ENCODE data around the gene FYN. TPM values are rescaled to one million over a fixed set of nuclear protein-coding genes. Genes with fewer than 3 reads are reported as not detected.

FYN gene
- total and polyA plus RNA-seq, 2 of the 13 experiments (the other 11 are each of a cell fraction or from before 2014, with no cell fraction given): 15.5 to 24.6 TPM

DNA sequence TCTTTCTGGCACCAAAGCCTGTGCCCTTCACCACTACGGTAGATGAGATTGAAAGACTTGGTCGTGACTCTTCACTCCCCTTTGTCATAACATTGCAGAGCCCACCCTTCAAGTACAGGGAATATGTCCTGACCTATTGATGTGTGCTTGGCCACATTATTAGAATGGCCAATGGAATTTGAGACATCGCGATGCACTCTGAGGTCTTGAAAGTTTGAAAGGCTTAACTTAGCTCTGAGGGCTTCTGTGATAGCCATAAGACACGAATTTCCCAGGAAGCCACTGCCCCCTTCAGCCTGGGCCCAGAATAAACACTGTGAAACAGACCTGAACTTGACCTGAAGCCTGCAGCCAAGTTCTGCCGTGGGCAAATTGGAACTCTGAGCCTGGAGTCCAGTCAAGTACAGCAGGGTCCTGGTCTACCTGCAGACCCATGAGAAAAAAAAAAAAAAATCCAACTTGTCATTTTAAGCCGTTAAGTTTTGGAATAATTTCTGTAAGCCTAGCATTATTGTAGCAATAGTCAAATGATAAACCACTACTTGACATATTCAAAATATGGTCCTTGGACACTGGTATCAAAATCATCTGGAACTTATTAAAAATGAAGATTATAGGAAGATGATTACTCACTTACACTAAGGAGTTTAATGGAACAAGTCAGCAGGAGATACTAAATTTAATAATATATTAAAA lies 230.6 kb downstream of the FYN start (continued):
- TF ChIP-seq IRX3 (CRISPR knock-in tag; IDR thresholded peaks at IDR 0.05; ENCODE audit: borderline replicate concordance, low read depth) (no peak), ZNF253 (CRISPR knock-in tag; IDR thresholded peaks at IDR 0.05; ENCODE audit: borderline replicate concordance) (no peak), RAD21 (CRISPR knock-in tag; IDR thresholded peaks at IDR 0.05) (peak; percentile 89), HDAC6 (IDR thresholded peaks at IDR 0.05; ENCODE audit: low read depth, low read length) (no peak), RXRA (CRISPR knock-in tag; IDR thresholded peaks at IDR 0.05) (peak; percentile 92), ZSCAN29 (CRISPR knock-in tag; conservative IDR thresholded peaks at IDR 0.05) (no peak), REXO4 (CRISPR knock-in tag; IDR thresholded peaks at IDR 0.05; ENCODE audit: borderline replicate concordance) (no peak), ZNF350 (CRISPR knock-in tag; IDR thresholded peaks at IDR 0.05; ENCODE audit: borderline replicate concordance, low read depth) (peak; percentile 57), HNF4A (CRISPR knock-in tag; IDR thresholded peaks at IDR 0.05) (peak; percentile 32; the same call in 1 of the 2 replicates), TARDBP (CRISPR knock-in tag; IDR thresholded peaks at IDR 0.05) (0 out of 2 replicates have a peak, but pooled peaks have one; percentile 41), ZNF619 (CRISPR knock-in tag; IDR thresholded peaks at IDR 0.05) (0 out of 2 replicates have a peak, but pooled peaks have one; percentile 72), POLR2AphosphoS2 (IDR thresholded peaks at IDR 0.05; ENCODE audit: low read depth, low read length) (no peak), FOSL2 (CRISPR knock-in tag; IDR thresholded peaks at IDR 0.05) (peak; percentile 46), HES4 (CRISPR knock-in tag; IDR thresholded peaks at IDR 0.05; ENCODE audit: borderline replicate concordance) (no peak), BORCS8-MEF2B (CRISPR knock-in tag; IDR thresholded peaks at IDR 0.05) (peak; percentile 70), ZNF564 (CRISPR knock-in tag; IDR thresholded peaks at IDR 0.05) (no peak)
- TF ChIP-seq, protein P1, sequence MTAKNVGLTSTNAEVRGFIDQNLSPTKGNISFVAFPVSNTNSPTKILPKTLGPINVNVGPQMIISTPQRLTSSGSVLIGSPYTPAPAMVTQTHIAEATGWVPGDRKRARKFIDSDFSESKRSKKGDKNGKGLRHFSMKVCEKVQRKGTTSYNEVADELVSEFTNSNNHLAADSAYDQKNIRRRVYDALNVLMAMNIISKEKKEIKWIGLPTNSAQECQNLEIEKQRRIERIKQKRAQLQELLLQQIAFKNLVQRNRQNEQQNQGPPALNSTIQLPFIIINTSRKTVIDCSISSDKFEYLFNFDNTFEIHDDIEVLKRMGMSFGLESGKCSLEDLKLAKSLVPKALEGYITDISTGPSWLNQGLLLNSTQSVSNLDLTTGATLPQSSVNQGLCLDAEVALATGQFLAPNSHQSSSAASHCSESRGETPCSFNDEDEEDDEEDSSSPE (CRISPR knock-in tag; IDR thresholded peaks at IDR 0.05): no peak
- TF ChIP-seq, protein P2, sequence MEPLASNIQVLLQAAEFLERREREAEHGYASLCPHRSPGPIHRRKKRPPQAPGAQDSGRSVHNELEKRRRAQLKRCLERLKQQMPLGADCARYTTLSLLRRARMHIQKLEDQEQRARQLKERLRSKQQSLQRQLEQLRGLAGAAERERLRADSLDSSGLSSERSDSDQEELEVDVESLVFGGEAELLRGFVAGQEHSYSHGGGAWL (CRISPR knock-in tag; IDR thresholded peaks at IDR 0.05): no peak
- TF ChIP-seq, protein P3, sequence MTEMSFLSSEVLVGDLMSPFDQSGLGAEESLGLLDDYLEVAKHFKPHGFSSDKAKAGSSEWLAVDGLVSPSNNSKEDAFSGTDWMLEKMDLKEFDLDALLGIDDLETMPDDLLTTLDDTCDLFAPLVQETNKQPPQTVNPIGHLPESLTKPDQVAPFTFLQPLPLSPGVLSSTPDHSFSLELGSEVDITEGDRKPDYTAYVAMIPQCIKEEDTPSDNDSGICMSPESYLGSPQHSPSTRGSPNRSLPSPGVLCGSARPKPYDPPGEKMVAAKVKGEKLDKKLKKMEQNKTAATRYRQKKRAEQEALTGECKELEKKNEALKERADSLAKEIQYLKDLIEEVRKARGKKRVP (CRISPR knock-in tag; IDR thresholded peaks at IDR 0.05): no peak
- TF ChIP-seq, protein P4, sequence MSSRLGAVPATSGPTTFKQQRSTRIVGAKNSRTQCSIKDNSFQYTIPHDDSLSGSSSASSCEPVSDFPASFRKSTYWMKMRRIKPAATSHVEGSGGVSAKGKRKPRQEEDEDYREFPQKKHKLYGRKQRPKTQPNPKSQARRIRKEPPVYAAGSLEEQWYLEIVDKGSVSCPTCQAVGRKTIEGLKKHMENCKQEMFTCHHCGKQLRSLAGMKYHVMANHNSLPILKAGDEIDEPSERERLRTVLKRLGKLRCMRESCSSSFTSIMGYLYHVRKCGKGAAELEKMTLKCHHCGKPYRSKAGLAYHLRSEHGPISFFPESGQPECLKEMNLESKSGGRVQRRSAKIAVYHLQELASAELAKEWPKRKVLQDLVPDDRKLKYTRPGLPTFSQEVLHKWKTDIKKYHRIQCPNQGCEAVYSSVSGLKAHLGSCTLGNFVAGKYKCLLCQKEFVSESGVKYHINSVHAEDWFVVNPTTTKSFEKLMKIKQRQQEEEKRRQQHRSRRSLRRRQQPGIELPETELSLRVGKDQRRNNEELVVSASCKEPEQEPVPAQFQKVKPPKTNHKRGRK (CRISPR knock-in tag; IDR thresholded peaks at IDR 0.05): peak; percentile 72; the same call in 1 of the 2 replicates
- TF ChIP-seq, protein P5, sequence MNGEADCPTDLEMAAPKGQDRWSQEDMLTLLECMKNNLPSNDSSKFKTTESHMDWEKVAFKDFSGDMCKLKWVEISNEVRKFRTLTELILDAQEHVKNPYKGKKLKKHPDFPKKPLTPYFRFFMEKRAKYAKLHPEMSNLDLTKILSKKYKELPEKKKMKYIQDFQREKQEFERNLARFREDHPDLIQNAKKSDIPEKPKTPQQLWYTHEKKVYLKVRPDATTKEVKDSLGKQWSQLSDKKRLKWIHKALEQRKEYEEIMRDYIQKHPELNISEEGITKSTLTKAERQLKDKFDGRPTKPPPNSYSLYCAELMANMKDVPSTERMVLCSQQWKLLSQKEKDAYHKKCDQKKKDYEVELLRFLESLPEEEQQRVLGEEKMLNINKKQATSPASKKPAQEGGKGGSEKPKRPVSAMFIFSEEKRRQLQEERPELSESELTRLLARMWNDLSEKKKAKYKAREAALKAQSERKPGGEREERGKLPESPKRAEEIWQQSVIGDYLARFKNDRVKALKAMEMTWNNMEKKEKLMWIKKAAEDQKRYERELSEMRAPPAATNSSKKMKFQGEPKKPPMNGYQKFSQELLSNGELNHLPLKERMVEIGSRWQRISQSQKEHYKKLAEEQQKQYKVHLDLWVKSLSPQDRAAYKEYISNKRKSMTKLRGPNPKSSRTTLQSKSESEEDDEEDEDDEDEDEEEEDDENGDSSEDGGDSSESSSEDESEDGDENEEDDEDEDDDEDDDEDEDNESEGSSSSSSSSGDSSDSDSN (CRISPR knock-in tag; IDR thresholded peaks at IDR 0.05): 0 out of 2 replicates have a peak, but pooled peaks have one; percentile 32
- TF ChIP-seq, protein P6, sequence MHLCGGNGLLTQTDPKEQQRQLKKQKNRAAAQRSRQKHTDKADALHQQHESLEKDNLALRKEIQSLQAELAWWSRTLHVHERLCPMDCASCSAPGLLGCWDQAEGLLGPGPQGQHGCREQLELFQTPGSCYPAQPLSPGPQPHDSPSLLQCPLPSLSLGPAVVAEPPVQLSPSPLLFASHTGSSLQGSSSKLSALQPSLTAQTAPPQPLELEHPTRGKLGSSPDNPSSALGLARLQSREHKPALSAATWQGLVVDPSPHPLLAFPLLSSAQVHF (CRISPR knock-in tag; IDR thresholded peaks at IDR 0.05): no peak

Data from HepG2 (cell line).